A549 (cell line): ENCODE data around the gene COL24A1. TPM values are rescaled to one million over a fixed set of nuclear protein-coding genes. Genes with fewer than 3 reads are reported as not detected.

Source experiments
- ATAC-seq, 2 experiments: fragments of 200-7000 bp in 1 of 2; fragments of >200 bp in 1 of 2; cut with Nextera tagmentation in 1 of 2; cut with Tn5 transposase in 1 of 2; 3 replicates each; pipeline versions ENCODE4 v1.8.0 to v1.9.1; 2018 to 2020; ENCODE audit warnings: mild to moderate bottlenecking in 1 of 2, moderate library complexity in 1 of 2
- CTCF ChIA-PET: fragments of 300-600 bp; sonication (Branson Sonifier 250); formaldehyde crosslinking; extraction: SDS; loops from one replicate; lab custom pipeline; 2021; ENCODE audit warnings: antibody characterized with exemption, inconsistent platforms; lab: Yijun Ruan, JAX
- POLR2A ChIA-PET: fragments of 350-600 bp; formaldehyde crosslinking; extraction: SDS; loops from one replicate; lab custom pipeline; 2021; ENCODE audit warnings: antibody characterized with exemption, inconsistent platforms; lab: Yijun Ruan, JAX
- DNase-seq, 2 experiments: peaks; one replicate each; pipeline versions ENCODE4 v3.0.0 to v3.0.0-alpha.2; 2011 to 2016; ENCODE audit warnings: low read depth in 1 of 2, low spot score in 1 of 2
- FAIRE-seq: peaks from 2 replicates; lab custom pipeline; 2011; peaks lifted over from hg19 to GRCh38; lab: Jason Lieb, UNC
- H3K27ac ChIP-seq, 2 experiments: fragments of >200 bp; sonication (Bioruptor Twin); formaldehyde crosslinking; 3 replicates each; pipeline ENCODE4 v1.5.1; 2016 to 2017
- H3K4me1 ChIP-seq: fragments of >200 bp; sonication (Bioruptor Twin); formaldehyde crosslinking; 3 replicates; pipeline ENCODE4 v1.6.1; 2016
- H3K4me2 ChIP-seq: fragments of >200 bp; sonication (Bioruptor Twin); formaldehyde crosslinking; 3 replicates; pipeline ENCODE4 v1.6.1; 2016
- H3K4me3 ChIP-seq: fragments of >200 bp; sonication (Bioruptor Twin); formaldehyde crosslinking; 3 replicates; pipeline ENCODE4 v1.5.1; 2016
- H3K9me3 ChIP-seq: fragments of >200 bp; sonication (Bioruptor Twin); formaldehyde crosslinking; 3 replicates; pipeline ENCODE4 v1.6.1; 2016
- BHLHE40 ChIP-seq: IDR thresholded peaks from 2 replicates; pipeline ENCODE4 v1.6.1; 2012; ENCODE audit warnings: low read depth, low read length, inconsistent platforms
- CBX2 ChIP-seq: fragments of 200-600 bp; sonication (generic); IDR thresholded peaks from 2 replicates; pipeline ENCODE4 v1.6.1; 2016; ENCODE audit warnings: low read depth, mild to moderate bottlenecking, borderline replicate concordance
- CEBPB ChIP-seq, 2 experiments: fragments of >200 bp in 1 of 2; sonication (Bioruptor Twin) in 1 of 2; formaldehyde crosslinking in 1 of 2; IDR thresholded peaks; 2 replicates each; pipeline ENCODE4 v1.6.1; 2012 to 2016
- CTCF ChIP-seq: fragments of >200 bp; sonication (Bioruptor Twin); formaldehyde crosslinking; IDR thresholded peaks from 3 replicates; pipeline ENCODE4 v1.5.1; 2016
- E2F6 ChIP-seq: IDR thresholded peaks from 2 replicates; pipeline ENCODE4 v1.6.1; 2012; ENCODE audit warnings: low read depth, borderline replicate concordance
- KDM1A ChIP-seq: fragments of 200-600 bp; sonication (generic); IDR thresholded peaks from 2 replicates; pipeline ENCODE4 v1.6.1; 2016; ENCODE audit warnings: low read depth, mild to moderate bottlenecking
- MAX ChIP-seq: IDR thresholded peaks from 2 replicates; pipeline ENCODE4 v1.6.1; 2012
- MYC ChIP-seq: IDR thresholded peaks from 2 replicates; pipeline ENCODE4 v1.6.1; 2012; ENCODE audit warnings: mild to moderate bottlenecking, inconsistent platforms, low read length, improper control_type of control experiment, borderline replicate concordance
- NR3C1 ChIP-seq: fragments of >200 bp; sonication (Bioruptor Twin); formaldehyde crosslinking; IDR thresholded peaks from 3 replicates; pipeline ENCODE4 v1.6.1; 2017
- PBX3 ChIP-seq: IDR thresholded peaks from 2 replicates; pipeline ENCODE4 v1.6.1; 2012
- POLR2AphosphoS2 ChIP-seq: conservative IDR thresholded peaks from 2 replicates; pipeline ENCODE4 v1.6.1; 2012; ENCODE audit warnings: low read length, improper control_type of control experiment, inconsistent platforms
- RAD21 ChIP-seq, 2 experiments: fragments of >200 bp in 1 of 2; sonication (Bioruptor Twin) in 1 of 2; formaldehyde crosslinking in 1 of 2; IDR thresholded peaks in 1 of 2; conservative IDR thresholded peaks in 1 of 2; 2 replicates in 1 of 2; 3 replicates in 1 of 2; pipeline ENCODE4 v1.6.1; 2012 to 2018; ENCODE audit warnings: inconsistent platforms in 1 of 2
- RARB ChIP-seq: fragments of 250-450 bp; sonication (Bioruptor Pico); IDR thresholded peaks from 2 replicates; pipeline ENCODE4 v1.8.0; 2021; ENCODE audit warnings: mild to moderate bottlenecking, moderate library complexity
- RCOR1 ChIP-seq: fragments of 150-350 bp; IDR thresholded peaks from 2 replicates; pipeline ENCODE4 v1.6.1; 2014; ENCODE audit warnings: antibody characterized with exemption, low read length, low read depth
- RNF2 ChIP-seq: fragments of 200-600 bp; sonication (generic); IDR thresholded peaks from 2 replicates; pipeline ENCODE4 v1.6.1; 2016; ENCODE audit warnings: low read depth, mild to moderate bottlenecking, antibody characterized with exemption, moderate library complexity, borderline replicate concordance
- SMC3 ChIP-seq: fragments of >200 bp; sonication (Bioruptor Twin); formaldehyde crosslinking; IDR thresholded peaks from 3 replicates; pipeline ENCODE4 v1.6.1; 2018; ENCODE audit warnings: inconsistent platforms
- TFCP2L1 ChIP-seq: fragments of 250-450 bp; sonication (Bioruptor Pico); IDR thresholded peaks from 2 replicates; pipeline ENCODE4 v1.5.0; 2021; ENCODE audit warnings: mild to moderate bottlenecking
- ZC3H11A ChIP-seq: fragments of 450-650 bp; IDR thresholded peaks from 2 replicates; pipeline ENCODE4 v1.6.1; 2014; ENCODE audit warnings: antibody characterized with exemption, mild to moderate bottlenecking
- ZNF302 ChIP-seq: fragments of 250-450 bp; sonication (Bioruptor Pico); IDR thresholded peaks from 2 replicates; pipeline ENCODE4 v1.9.0; 2021; ENCODE audit warnings: inconsistent platforms, mild to moderate bottlenecking, moderate library complexity
- WGBS: methylation state at CpG from one replicate; pipeline ENCODE4 v1.1.6; 2017; ENCODE audit errors: missing lambda C conversion rate; 5-methylcytosine and 5-hydroxymethylcytosine counted together
- polyA plus RNA-seq, 4 experiments: library from polyadenylated mRNA; depleted of rRNA in 3 of 4; stranded (reverse); fragments of >200 nt; fragmentation: RNase III in 1 of 4; extraction: RNeasy Plus Mini Kit Qiagen cat#74134 plus additional on column Dnase treatment in 1 of 4; gene quantifications; 2 replicates in 3 of 4; 3 replicates in 1 of 4; pipeline ENCODE4 v1.2.3, GENCODE V29; 2011 to 2017

Gene COL24A1
- polyA plus RNA-seq, 2 of the 4 experiments (the other 2 are of a cell fraction): 0.03 to 0.13 TPM

GRCh38 chr1:85900921-85901320, 255.7 kb downstream of the COL24A1 start:
- DNase-seq (no peak), FAIRE-seq (no peak), ATAC-seq (no peak)
- H3K4me3 ChIP-seq: no peak overlapping the region
- no peak overlapping the region for H3K4me2 ChIP-seq
- no peak overlapping the region for H3K27ac ChIP-seq
- ChIA-PET CTCF (no interaction called here), POLR2A (no interaction called here)
- peaks cover 9% of the 10 kb centered on the region; the same call in 2 of the 3 replicates for H3K9me3 ChIP-seq
- H3K4me1 ChIP-seq: no peaks in the 10 kb centered on the region
- TF ChIP-seq SMC3 (no peak), CBX2 (no peak), E2F6 (no peak), ZC3H11A (no peak), RCOR1 (no peak), KDM1A (no peak), TFCP2L1 (CRISPR knock-in tag) (no peak)

GRCh38 chr1:85898861-85899260, 257.7 kb downstream of the COL24A1 start:
- DNase-seq (no peak), FAIRE-seq (no peak), ATAC-seq (no peak)
- ChIA-PET CTCF (no interaction called here), POLR2A (no interaction called here)
- WGBS: 91% methylated on average over 2 of the region's 2 CpGs
- no peak overlapping the region for H3K4me2 ChIP-seq
- no peaks in the 10 kb centered on the region for H3K4me1 ChIP-seq
- H3K27ac ChIP-seq: no peak overlapping the region
- TF ChIP-seq NR3C1 (no peak), POLR2AphosphoS2 (no peak), CEBPB (IDR thresholded peaks at IDR 0.05) (no peak), E2F6 (no peak), RARB (no peak), ZNF302 (no peak), BHLHE40 (no peak), PBX3 (no peak), RAD21 (conservative IDR thresholded peaks at IDR 0.05 in 1 of 2, IDR thresholded peaks at IDR 0.05 in 1 of 2) (no peak), RNF2 (no peak), MYC (no peak)
- no peak overlapping the region for H3K4me3 ChIP-seq
- peaks cover 9% of the 10 kb centered on the region; the same call in 2 of the 3 replicates for H3K9me3 ChIP-seq

- CTCF ChIA-PET: interaction anchor here (1.4 to 2.5 kb wide), 3 partner anchors 9 to 186 kb away, joined by 4 to 6 read pairs (median 4); partner anchors contain the start of gene ZNHIT6
- Histone ChIP-seq H3K9me3 (no peaks in the 10 kb centered on the region), H3K4me1 (no peaks in the 10 kb centered on the region), H3K27ac (no peak overlapping the region)
- DNase-seq: peak; percentile 16 to 36
- no peak for FAIRE-seq
- ATAC-seq: peak in 1 of 2 experiments; percentile 70; a peak in 2 of 6 replicates
- TF ChIP-seq RAD21 (conservative IDR thresholded peaks at IDR 0.05 in 1 of 2, IDR thresholded peaks at IDR 0.05 in 1 of 2) (peak; percentile 27 to 34; a peak in 3 of 5 replicates), MAX (no peak), SMC3 (peak; percentile 37; the same call in 2 of the 3 replicates), CTCF (peak; percentile 34)
- TF ChIP-seq, all 56 proteins: peak for 3
- Histone ChIP-seq H3K4me2 (no peak overlapping the region), H3K4me3 (no peak overlapping the region)
- 23% methylated on average over 4 of the region's 4 CpGs for WGBS
- POLR2A ChIA-PET: no interaction called here
Observed at GRCh38 chr1:85894651-85895050, 261.9 kb downstream of the COL24A1 start.
